Smooth muscle cell of the brain vasculature (primary cell): Measurements from ENCODE around the gene C19orf33.
"Not testable (repeated sequence)": the region's sequence is repeated elsewhere in the genome, so short reads cannot be mapped to it uniquely, and the experiment has no call there.

Experiments
- DNase-seq: peaks from one replicate; pipeline ENCODE4 v3.0.0-alpha.2; 2012; ENCODE audit warnings: low read depth, low spot score

C19orf33 gene

GRCh38 chr19:38339011-38339410 lies 35.0 kb downstream of the C19orf33 start:
- DNase-seq: not testable (repeated sequence)

- DNase-seq: no peak
Observed at GRCh38 chr19:38340927-38341326, 36.9 kb downstream of the C19orf33 start.

GRCh38 chr19:38346837-38347236 lies 42.8 kb downstream of the C19orf33 start:
- no peak for DNase-seq

- DNase-seq: no peak
Observed at GRCh38 chr19:38350883-38351282, 46.8 kb downstream of the C19orf33 start.

GRCh38 chr19:38351865-38352395 lies 47.9 kb downstream of the C19orf33 start:
- DNase-seq: no peak

- DNase-seq: no peak
Observed at GRCh38 chr19:38352611-38353010, 48.6 kb downstream of the C19orf33 start.
